Measurements from ENCODE around the gene LMBR1. TPM values are rescaled to one million over a fixed set of nuclear protein-coding genes. Genes with fewer than 3 reads are reported as not detected.
A peak's percentile ranks its signal among the peaks of the same experiment; 100 is the strongest.

The LMBR1 gene
- total RNA-seq (2014; rRNA removed; shearing (Covaris generic)): 91.1 and 136 TPM in 2 replicates
- total RNA-seq (2022): 114 and 116 TPM in 2 replicates
- percentile 91 among the genes with signal in this experiment for Bru-seq, nascent RNA
- percentile 86 among the genes with signal in this experiment for BruChase-seq, experiment 1, labeled RNA remaining after a 6-hour chase
- percentile 85 among the genes with signal in this experiment for BruChase-seq, experiment 2, labeled RNA remaining after a 2-hour chase
- long read RNA-seq, full-length matches to known transcripts: 40 of 76 reads
- long read RNA-seq, partial matches to known transcripts: 5 of 76 reads
- long read RNA-seq, other reads (novel, unspliced or antisense): 31 of 76 reads

- H3K4me1 ChIP-seq (ENCODE audit: insufficient read depth, low read length, poor library complexity, severe bottlenecking): peaks cover 30% of the 10 kb centered on the region
- peak within 1 kb of the TSS; percentile 82 for H3K27ac ChIP-seq (ENCODE audit: low read depth, low read length, poor library complexity, severe bottlenecking)
- peak within 1 kb of the TSS; percentile 81 for H3K4me3 ChIP-seq (ENCODE audit: low read depth, low read length, poor library complexity, severe bottlenecking)
- POLR2A ChIA-PET: interaction anchor here (1.1 to 2.0 kb wide), 5 partner anchors 13 to 57 kb away, joined by 3 to 17 read pairs (median 3); partner anchors contain the start of gene NOM1
- no TSS peak for BruUV-seq (replicated peaks)
- CTCF ChIA-PET (ENCODE audit: unreplicated experiment): interaction anchor here (0.6 kb wide), 1 partner anchor 1740 kb away, joined by 3 read pairs; no protein-coding TSS in a partner anchor
- H3K9me2 ChIP-seq (ENCODE audit: insufficient read depth, low read length): no peaks in the 10 kb centered on the region
- TF ChIP-seq EZH2phosphoT487 (IDR thresholded peaks at IDR 0.05; ENCODE audit: borderline replicate concordance, low read depth, low read length): no peak
- TF ChIP-seq CTCF (conservative IDR thresholded peaks at IDR 0.05; ENCODE audit: low read length): peak; percentile 47
- H3K79me2 ChIP-seq (ENCODE audit: insufficient read depth, low read depth, low read length): peaks cover 46% of the 10 kb centered on the region
- intact Hi-C loops (cut with micrococcal nuclease; ENCODE audit: unreplicated experiment): loop anchor here (1.0 to 2.0 kb wide), 3 partner anchors 35 to 246 kb away; partner anchors contain the start of gene NOM1
- H3K36me3 ChIP-seq (ENCODE audit: insufficient read depth, low read length): peaks cover 26% of the 10 kb centered on the region
- peak within 1 kb of the TSS; percentile 71 for H3K4me2 ChIP-seq (ENCODE audit: low read length)
- H2AFZ ChIP-seq (ENCODE audit: low read length): peak within 1 kb of the TSS; percentile 87
- no peaks in the 10 kb centered on the region for H4K20me1 ChIP-seq (ENCODE audit: insufficient read depth, low read length)
- peak; percentile 97 for DNase-seq (ENCODE audit: low spot score)
- H3K9me3 ChIP-seq (ENCODE audit: low read length): no peaks in the 10 kb centered on the region; the same call in 1 of the 2 replicates
These were observed at the start of gene LMBR1 for GRCh38 chr7:156892821-156893706. TSS of gene LMBR1 (minus strand) at chr7:156893183. CDS start at chr7:156892993, 190 bp downstream.

- TF ChIP-seq CTCF (conservative IDR thresholded peaks at IDR 0.05; ENCODE audit: low read length) (no peak), EZH2phosphoT487 (IDR thresholded peaks at IDR 0.05; ENCODE audit: borderline replicate concordance, low read depth, low read length) (no peak)
- BruUV-seq (replicated peaks): no TSS peak
- ChIA-PET POLR2A (interaction anchor here (0.6 to 1.2 kb wide), 2 partner anchors 10 to 101 kb away, joined by 3 to 10 read pairs; no protein-coding TSS in a partner anchor), CTCF (ENCODE audit: unreplicated experiment) (no interaction called here)
- DNase-seq (ENCODE audit: low spot score): no peak
- intact Hi-C loops (cut with micrococcal nuclease; ENCODE audit: unreplicated experiment): no loop called here
- H3K79me2 ChIP-seq (ENCODE audit: insufficient read depth, low read depth, low read length): no peaks in the 10 kb centered on the region
- no peak overlapping the region for H2AFZ ChIP-seq (ENCODE audit: low read length)
- H3K4me1 ChIP-seq (ENCODE audit: insufficient read depth, low read length, poor library complexity, severe bottlenecking): no peaks in the 10 kb centered on the region
- no peaks in the 10 kb centered on the region for H4K20me1 ChIP-seq (ENCODE audit: insufficient read depth, low read length)
- H3K36me3 ChIP-seq (ENCODE audit: insufficient read depth, low read length): no peaks in the 10 kb centered on the region
- H3K9me2 ChIP-seq (ENCODE audit: insufficient read depth, low read length): no peaks in the 10 kb centered on the region
- no peak overlapping the region for H3K4me3 ChIP-seq (ENCODE audit: low read depth, low read length, poor library complexity, severe bottlenecking)
- no peak overlapping the region for H3K4me2 ChIP-seq (ENCODE audit: low read length)
- H3K27ac ChIP-seq (ENCODE audit: low read depth, low read length, poor library complexity, severe bottlenecking): no peak overlapping the region
- H3K9me3 ChIP-seq (ENCODE audit: low read length): peaks cover 5% of the 10 kb centered on the region; the same call in 1 of the 2 replicates
These were observed 49.7 kb upstream of the LMBR1 start for GRCh38 chr7:156942708-156943090.
